Measurements from ENCODE around the gene ZNF90.
"Not testable (repeated sequence)": the region's sequence is repeated elsewhere in the genome, so short reads cannot be mapped to it uniquely, and the experiment has no call there.

ZNF90 gene

DNA sequence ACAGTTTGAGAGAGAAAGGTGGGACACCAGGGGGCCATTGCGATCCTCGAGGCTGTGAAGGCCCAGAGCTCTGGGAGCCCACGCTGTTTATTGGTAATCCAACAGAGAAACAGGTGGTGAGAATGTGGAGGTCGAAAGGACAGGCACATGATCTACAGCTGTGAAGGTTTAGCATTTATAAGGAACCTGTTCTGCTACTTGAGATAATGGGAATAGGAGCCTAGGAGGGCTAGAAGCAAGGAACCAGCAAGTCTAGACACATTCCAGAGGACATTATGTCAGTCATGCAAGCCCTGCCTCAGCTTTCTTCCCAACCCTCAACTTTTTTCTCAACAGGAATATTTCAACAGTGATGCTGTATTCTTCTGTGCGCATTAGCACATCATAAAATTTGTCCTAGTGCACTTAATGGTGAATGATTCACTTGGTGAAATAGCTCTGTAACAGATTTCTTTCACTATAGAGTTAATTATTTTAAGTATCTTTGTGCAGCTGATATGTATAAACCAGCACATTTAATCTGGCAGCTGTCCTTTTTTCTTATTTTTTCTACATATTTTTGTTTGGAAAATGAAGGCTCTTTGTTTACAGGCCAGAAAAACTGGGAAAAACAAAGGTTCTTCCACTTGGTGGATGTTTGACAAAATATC is 25.4 kb downstream of the ZNF90 start:
- DNase-seq (ENCODE audit: low spot score): no peak

- DNase-seq (ENCODE audit: low spot score): no peak
Observed at GRCh38 chr19:20107301-20107700, 29.5 kb downstream of the ZNF90 start.

- not testable (repeated sequence) for DNase-seq (ENCODE audit: low spot score)
Observed at GRCh38 chr19:20118064-20118839, 40.5 kb downstream of the ZNF90 start.

DNA sequence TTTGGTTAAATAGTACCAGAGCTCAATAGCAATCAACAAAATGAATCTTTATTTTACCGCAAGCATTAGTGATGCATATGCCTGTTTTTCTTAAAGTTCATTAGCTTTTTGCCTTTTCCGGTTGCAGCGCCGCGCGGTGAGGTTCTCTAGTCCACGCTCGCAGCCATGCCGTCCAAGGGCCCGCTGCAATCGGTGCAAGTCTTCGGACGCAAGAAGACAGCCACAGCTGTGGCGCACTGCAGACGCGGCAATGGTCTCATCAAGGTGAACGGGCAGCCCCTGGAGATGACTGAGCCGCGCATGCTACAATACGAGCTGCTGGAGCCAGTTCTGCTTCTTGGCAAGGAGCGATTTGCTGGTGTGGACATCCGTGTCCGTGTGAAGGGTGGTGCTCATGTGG is 47.1 kb downstream of the ZNF90 start:
- DNase-seq (ENCODE audit: low spot score): no peak

GRCh38 chr19:20132933-20133332 is 55.1 kb downstream of the ZNF90 start:
- not testable (repeated sequence) for DNase-seq (ENCODE audit: low spot score)

DNA sequence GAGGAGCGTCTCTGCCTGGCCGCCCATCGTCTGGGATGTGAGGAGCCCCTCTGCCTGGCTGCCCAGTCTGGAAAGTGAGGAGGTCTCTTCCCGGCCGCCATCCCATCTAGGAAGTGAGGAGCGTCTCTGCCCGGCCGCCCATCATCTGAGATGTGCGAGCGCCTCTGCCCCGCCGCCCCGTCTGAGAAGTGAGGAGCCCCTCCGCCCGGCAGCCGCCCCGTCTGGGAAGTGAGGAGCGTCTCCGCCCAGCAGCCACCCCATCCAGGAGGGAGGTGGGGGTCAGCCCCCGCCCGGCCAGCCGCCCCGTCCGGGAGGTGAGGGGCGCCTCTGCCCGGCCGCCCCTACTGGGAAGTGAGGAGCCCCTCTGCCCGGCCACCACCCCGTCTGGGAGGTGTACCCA is 59.9 kb downstream of the ZNF90 start:
- DNase-seq (ENCODE audit: low spot score): not testable (repeated sequence)

DNA sequence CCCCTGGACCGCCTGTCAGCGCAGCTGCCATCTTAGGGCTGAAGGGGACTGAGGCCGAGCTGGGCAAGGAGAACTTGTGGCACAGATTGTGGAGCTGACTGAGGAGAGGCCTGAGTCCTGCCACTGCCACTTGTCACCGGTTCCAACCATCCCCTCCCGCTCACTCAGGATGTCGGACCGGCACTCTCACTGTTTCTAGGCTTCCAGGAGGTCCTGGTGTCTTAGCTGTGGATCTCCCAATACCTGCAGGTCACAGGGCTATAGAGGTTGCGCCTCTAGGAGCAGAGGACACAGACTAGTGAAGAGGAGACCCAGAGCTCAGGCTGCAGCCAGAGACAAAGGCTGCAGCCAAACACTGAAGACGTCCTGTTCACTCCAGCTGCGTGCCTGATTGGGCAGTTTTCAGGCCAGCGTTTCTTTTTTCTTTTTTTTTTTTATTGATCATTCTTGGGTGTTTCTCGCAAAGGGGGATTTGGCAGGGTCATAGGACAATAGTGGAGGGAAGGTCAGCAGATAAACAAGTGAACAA is 73.9 kb downstream of the ZNF90 start:
- DNase-seq (ENCODE audit: low spot score): no peak

GRCh38 chr19:20152506-20152905 is 74.7 kb downstream of the ZNF90 start:
- DNase-seq (ENCODE audit: low spot score): not testable (repeated sequence)

- no peak for DNase-seq (ENCODE audit: low spot score)
Observed at GRCh38 chr19:20153281-20153680, 75.5 kb downstream of the ZNF90 start.

- DNase-seq (ENCODE audit: low spot score): no peak
Observed at GRCh38 chr19:20154636-20155035, 76.8 kb downstream of the ZNF90 start.

DNA sequence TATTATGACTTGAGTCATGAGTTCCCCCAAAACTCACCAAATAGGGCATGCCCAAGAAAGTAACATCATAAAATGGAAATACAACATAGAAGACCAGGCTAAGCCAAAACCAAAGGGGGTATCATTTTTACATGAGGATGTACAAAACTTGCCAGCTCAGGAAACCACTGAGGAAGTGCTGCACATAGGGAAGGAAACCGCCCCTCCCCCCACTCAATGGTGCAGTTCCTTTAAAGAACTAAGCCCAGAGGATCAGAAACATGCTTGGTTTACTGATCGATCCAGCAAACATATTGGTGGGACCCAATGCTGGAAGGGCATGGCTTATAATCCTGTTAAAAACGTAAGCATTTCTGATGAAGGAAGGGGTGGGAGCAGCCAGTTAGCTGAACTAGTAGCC is 85.0 kb downstream of the ZNF90 start:
- no peak for DNase-seq (ENCODE audit: low spot score)

GRCh38 chr19:20164456-20164855 is 86.7 kb downstream of the ZNF90 start:
- no peak for DNase-seq (ENCODE audit: low spot score)

DNA sequence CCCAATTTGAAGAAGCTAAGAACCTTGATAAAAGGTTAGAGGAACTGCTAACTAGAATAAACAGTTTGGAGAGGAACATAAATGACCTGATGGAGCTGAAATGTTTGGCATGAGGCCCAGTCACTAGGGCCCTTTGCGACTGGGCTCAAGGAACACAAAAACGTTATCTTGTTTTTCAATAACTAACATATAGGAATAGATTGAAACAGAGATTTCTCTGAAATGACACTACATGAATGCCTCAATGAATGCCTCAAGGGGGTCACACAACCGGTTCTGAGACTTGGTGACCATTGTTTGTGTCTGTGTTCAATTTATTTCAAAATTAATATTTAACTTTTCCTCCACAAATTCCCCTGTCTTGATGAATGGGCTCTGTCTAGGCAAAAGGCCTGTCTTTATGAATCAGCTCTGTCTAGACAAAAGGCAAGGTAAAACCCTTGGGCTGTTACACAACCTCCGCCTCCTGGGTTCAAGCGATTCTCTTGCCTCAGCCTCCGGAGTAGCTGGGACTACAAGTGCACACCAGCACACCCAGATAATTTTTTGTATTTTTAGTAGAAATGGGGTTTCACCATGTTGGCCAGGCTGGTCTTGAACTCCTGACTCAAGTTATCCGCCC is 88.3 kb downstream of the ZNF90 start:
- no peak for DNase-seq (ENCODE audit: low spot score)

GRCh38 chr19:20167020-20167644 is 89.3 kb downstream of the ZNF90 start, which contains the start of gene ZNF486:
Gene ZNF486 (plus strand): TSS chr19:20167214. CDS start chr19:20167331, 117 bp downstream.
- DNase-seq (ENCODE audit: low spot score): no peak

DNA sequence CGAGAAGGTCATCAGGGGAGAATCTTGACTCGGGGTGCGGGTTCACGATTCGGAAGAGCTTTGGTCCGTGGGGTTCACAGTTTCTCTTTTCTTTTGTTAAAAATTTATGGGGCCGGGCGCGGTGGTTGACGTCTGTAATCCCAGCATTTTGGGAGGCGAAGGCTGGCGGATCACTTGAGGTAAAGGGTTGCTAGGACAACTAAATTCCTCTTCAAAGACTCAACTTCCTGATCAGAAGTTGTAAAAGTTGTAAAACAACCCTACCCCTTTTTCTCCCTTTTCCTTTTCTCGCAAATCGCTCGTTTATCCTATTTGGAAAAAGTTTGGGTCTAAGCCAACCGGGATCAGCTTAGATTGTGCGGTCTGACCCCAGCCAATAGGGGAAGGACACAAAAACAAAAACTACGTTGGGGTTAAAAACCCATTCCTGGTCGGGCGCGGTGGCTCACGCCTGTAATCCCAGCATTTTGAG is 89.9 kb downstream of the ZNF90 start:
- DNase-seq (ENCODE audit: low spot score): no peak

Data from hematopoietic multipotent progenitor cell treated with erythropoietin and hydrocortisone succinate and interleukin-3 and kit ligand, for 15 days (in vitro differentiated cells).